Tibial artery (tissue), 4 donors: ENCODE results near the gene SCNN1A.
A peak's percentile ranks its signal among the peaks of the same experiment; 100 is the strongest.

ENCODE experiments used
- DNase-seq, 2 donors: peaks; one replicate each; pipeline ENCODE4 v3.0.0-alpha.2; 2019
- H3K27ac ChIP-seq, 2 donors: fragments of 200-600 bp; sonication (generic) in 1 of 2; 1 replicate in 1 of 2; 2 replicates in 1 of 2; pipeline ENCODE4 v1.5.1; 2018 to 2019; ENCODE audit warnings: mild to moderate bottlenecking in 1 of 2
- H3K27me3 ChIP-seq, 2 donors: fragments of 200-600 bp; sonication (generic) in 1 of 2; one replicate each; pipeline versions ENCODE4 v1.5.1 to v1.6.0; 2016 to 2019
- H3K36me3 ChIP-seq, 3 donors: fragments of 200-600 bp; sonication (generic) in 2 of 3; one replicate each; pipeline ENCODE4 v1.5.1; 2016 to 2019; ENCODE audit warnings: mild to moderate bottlenecking in 2 of 3
- H3K4me1 ChIP-seq, 4 donors: fragments of 200-600 bp; sonication (generic) in 2 of 4; 1 replicate in 3 of 4; 2 replicates in 1 of 4; pipeline ENCODE4 v1.5.1; 2016 to 2019
- H3K4me3 ChIP-seq, 2 donors: fragments of 200-600 bp; sonication (generic) in 1 of 2; 1 replicate in 1 of 2; 2 replicates in 1 of 2; pipeline ENCODE4 v1.5.1; 2018 to 2019; ENCODE audit warnings: mild to moderate bottlenecking in 2 of 2
- H3K9me3 ChIP-seq, 3 donors: fragments of 200-600 bp; sonication (generic) in 1 of 3; one replicate each; pipeline ENCODE4 v1.5.1; 2016 to 2019
- CTCF ChIP-seq, 2 experiments: fragments of 200-600 bp in 1 of 2; fragments of 450-650 bp in 1 of 2; IDR thresholded peaks; one replicate each; pipeline ENCODE4 v1.5.1; 2017 to 2019; ENCODE audit warnings: antibody characterized with exemption in 2 of 2, mild to moderate bottlenecking in 1 of 2, moderate library complexity in 1 of 2
- intact Hi-C: fragments of 100-400 bp; cut with DNase I; formaldehyde crosslinking; loops from one replicate; pipeline ENCODE4 v1.15.0; 2023; ENCODE audit warnings: low total_unique reads

Gene SCNN1A

GRCh38 chr12:6310771-6311610, 64.4 kb downstream of the SCNN1A start:
- intact Hi-C loops: no loop called here
- DNase-seq: no peak
- no peaks in the 10 kb centered on the region for H3K9me3 ChIP-seq
- no peak overlapping the region for H3K27ac ChIP-seq
- TF ChIP-seq CTCF (IDR thresholded peaks at IDR 0.05): no peak
- no peaks in the 10 kb centered on the region for H3K36me3 ChIP-seq
- H3K27me3 ChIP-seq: peaks cover 3 to 34% of the 10 kb centered on the region in 2 donors
- H3K4me3 ChIP-seq: peak overlapping the region; percentile 8 to 40
- H3K4me1 ChIP-seq: peaks cover 0 to 32% (median 7%) of the 10 kb centered on the region in 4 donors

GRCh38 chr12:6307529-6307928, 67.8 kb downstream of the SCNN1A start:
- no peak for DNase-seq
- no peak overlapping the region for H3K27ac ChIP-seq
- H3K4me1 ChIP-seq: peaks cover 0 to 25% (median 7%) of the 10 kb centered on the region in 4 donors
- H3K36me3 ChIP-seq: no peaks in the 10 kb centered on the region
- no peaks in the 10 kb centered on the region for H3K9me3 ChIP-seq
- intact Hi-C loops: no loop called here
- H3K4me3 ChIP-seq: no peak overlapping the region
- H3K27me3 ChIP-seq: peaks cover 3 to 37% of the 10 kb centered on the region in 2 donors
- no peak for TF ChIP-seq CTCF (IDR thresholded peaks at IDR 0.05)

GRCh38 chr12:6306599-6307220, 68.7 kb downstream of the SCNN1A start:
- peaks cover 0 to 16% (median 7%) of the 10 kb centered on the region in 4 donors for H3K4me1 ChIP-seq
- no peak overlapping the region for H3K27ac ChIP-seq
- no peaks in the 10 kb centered on the region for H3K9me3 ChIP-seq
- no peak overlapping the region for H3K4me3 ChIP-seq
- peaks cover 3 to 31% of the 10 kb centered on the region in 2 donors for H3K27me3 ChIP-seq
- intact Hi-C loops: no loop called here
- TF ChIP-seq CTCF (IDR thresholded peaks at IDR 0.05): no peak
- DNase-seq: no peak
- no peaks in the 10 kb centered on the region for H3K36me3 ChIP-seq

- TF ChIP-seq CTCF (IDR thresholded peaks at IDR 0.05): no peak
Observed at GRCh38 chr12:6306151-6306550, 69.2 kb downstream of the SCNN1A start.

GRCh38 chr12:6303071-6303470, 72.3 kb downstream of the SCNN1A start:
- Histone ChIP-seq H3K27ac (no peak overlapping the region), H3K4me1 (no peaks in the 10 kb centered on the region), H3K9me3 (no peaks in the 10 kb centered on the region), H3K27me3 (peaks cover 0 to 8% of the 10 kb centered on the region in 2 donors), H3K36me3 (no peaks in the 10 kb centered on the region), H3K4me3 (no peak overlapping the region)
- DNase-seq: no peak
- intact Hi-C loops: no loop called here
- no peak for TF ChIP-seq CTCF (IDR thresholded peaks at IDR 0.05)

More at GRCh38 chr12:6306151-6306550, 69.2 kb downstream of the SCNN1A start:
- no peak overlapping the region for H3K27ac ChIP-seq
- H3K36me3 ChIP-seq: no peaks in the 10 kb centered on the region
- H3K4me3 ChIP-seq: no peak overlapping the region
- no peaks in the 10 kb centered on the region for H3K9me3 ChIP-seq
- H3K27me3 ChIP-seq: peaks cover 3 to 25% of the 10 kb centered on the region in 2 donors
- DNase-seq: no peak
- intact Hi-C loops: no loop called here
- H3K4me1 ChIP-seq: peaks cover 0 to 11% (median 7%) of the 10 kb centered on the region in 4 donors
